Midbrain (tissue), 1 donor: ENCODE measurements around the gene L1CAM.

Experiments used
- DNase-seq: peaks from one replicate; lab custom pipeline; 2025; lab: John Stamatoyannopoulos, UW

L1CAM gene

DNA sequence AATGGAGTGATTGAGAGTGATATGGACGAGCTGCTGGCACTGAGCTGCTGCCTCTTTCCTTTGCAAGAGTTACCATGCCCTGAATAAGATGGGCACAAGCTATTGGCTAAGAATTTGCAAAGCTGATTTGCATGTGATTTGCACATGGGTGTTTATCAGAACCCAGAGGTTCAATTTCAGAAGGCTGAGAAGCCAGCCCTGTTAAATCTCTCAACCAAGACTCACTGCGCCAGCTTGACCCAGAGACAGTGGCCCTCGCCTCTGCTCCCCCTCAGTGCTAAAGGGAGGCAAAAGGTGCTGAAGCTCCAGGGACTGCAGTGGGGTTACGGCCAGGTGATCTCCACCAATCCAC is 39.4 kb upstream of the L1CAM start:
- no peak for DNase-seq

- DNase-seq, result peak; percentile 13
These were observed 38.3 kb upstream of the L1CAM start for GRCh38 chrX:153924149-153924861.

DNA sequence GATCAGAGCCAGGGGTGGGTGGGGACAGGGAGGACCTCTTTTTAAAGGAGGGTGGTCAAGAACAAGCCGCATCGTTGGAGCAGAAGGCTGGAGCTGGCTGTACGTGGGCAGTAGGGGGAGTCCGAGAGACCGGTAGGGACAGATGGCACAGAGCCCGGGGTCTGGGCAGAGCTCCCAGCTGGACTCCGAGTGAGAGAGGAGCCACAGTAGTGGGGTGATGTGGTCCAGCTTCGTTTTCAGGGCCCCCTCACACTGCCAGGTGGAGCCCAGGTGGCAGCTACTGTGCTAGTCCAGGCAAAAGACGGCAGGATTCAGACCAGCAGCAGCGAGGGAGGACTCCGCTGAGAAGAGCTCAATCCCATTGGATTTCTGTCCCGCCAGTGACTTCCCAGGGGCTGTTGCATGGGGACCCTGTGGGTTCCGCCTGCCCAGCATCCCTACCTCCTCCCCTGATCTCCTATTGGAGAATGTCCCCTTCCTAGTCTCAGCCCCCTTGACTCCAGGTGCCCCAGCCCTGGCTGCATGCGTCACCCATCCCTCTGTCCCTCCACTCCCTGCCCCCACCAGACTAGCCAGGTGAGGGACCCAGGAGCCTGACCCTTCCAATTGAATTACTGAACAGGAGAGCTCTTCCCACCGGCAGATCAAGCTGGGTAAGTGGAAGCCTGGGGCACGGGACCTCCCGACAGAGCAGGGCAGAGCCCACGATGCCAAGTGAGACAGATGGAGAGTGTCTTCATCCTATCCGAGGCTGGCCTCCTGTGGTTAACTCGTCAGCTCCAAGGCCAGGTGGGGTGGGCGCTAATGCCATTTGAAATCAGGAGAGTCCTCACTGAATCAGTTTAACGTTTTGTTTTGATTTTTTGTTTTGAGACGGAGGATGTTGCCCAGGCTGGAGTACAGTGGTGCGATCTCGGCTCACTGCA is 37.2 kb upstream of the L1CAM start:
- DNase-seq, result peak; percentile 48

DNA sequence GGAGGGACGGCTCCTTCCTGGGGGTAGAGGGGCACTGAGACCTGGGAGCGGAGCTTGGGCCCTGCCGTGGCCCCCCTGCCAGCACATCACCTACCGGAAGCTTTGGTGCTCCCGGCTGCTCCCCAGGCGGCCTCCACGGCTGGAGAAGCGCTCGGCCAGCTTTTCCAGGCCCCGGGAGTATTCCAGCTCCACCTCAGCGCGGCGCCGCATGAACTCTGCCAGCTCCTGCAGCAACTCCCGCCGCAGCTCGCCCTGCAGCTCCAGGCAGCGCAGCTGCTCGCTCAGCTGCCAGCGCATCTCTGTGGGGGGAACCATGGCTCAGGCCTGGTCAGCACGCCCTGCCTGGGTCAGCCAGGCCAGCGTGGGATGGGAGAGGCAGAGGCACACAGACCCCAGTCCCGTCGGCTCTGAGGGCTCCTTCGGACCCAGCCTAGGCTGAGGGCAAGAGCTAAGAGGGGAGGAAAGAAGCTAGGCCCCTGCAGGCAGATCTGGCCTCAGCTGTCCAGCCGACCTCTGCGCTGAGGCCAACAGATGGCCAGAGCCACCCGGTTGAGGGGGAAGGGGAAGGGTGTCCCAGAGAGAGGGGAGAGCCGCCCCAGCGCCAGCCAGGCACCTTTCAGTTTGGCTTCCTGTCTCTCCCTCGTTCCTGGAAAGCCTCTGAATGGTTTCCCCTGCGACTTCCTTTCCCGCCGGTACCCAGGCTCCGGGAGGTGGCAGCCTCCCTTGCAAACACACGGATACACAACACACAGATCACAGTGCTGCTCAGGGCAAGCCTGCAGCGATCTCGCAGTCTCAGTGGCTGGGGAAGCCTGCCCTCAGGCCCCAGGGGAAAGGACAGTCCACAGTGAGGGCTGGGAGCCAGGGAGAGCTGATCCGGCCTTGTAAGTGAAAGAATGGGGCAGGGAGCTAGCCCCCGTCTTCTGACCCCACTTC is 35.8 kb upstream of the L1CAM start:
- no peak for DNase-seq

DNA sequence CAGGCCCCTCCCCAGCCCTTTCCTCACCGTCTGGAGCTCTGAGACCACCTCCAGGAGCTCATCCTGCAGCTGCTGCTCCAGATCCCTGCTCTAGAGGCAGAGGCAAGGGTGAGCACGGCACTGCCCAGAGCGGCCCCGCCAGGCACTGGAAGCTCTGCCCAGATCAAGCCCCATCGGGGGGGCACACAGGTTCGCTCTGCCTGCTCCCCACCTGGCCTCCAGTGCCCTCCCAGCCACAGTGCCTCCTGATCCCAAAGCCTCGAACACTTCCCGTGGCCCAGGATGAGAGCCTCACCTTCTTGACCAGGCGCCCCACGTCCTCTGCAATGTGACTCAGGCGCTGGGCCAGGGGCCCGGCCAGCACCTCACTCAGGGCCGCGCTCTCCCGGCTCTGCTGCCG is 35.1 kb upstream of the L1CAM start:
- DNase-seq, result no peak

GRCh38 chrX:153920546-153920945 is 34.6 kb upstream of the L1CAM start:
- no peak for DNase-seq

- no peak for DNase-seq
These were observed 33.3 kb upstream of the L1CAM start for GRCh38 chrX:153919281-153919680.

DNA sequence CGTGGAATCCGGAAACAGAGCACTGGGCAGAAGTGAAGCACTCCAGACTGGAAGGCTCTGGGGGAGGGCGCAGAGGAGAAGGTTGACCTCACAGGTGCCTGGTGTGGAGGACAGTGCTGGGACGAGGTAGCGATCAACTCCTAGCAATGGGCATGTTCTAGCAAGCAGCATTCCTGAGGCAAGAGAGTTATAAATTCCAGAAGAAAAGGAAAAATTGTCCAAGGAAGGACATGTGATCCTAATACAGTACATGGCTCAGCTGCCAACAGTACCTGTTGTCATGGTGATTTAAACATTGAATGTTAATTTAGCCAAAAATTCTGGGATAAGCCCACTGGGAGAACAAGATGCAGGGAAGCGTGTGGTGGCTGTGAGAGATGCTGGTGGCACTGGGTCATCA is 31.9 kb upstream of the L1CAM start:
- DNase-seq, result no peak

DNA sequence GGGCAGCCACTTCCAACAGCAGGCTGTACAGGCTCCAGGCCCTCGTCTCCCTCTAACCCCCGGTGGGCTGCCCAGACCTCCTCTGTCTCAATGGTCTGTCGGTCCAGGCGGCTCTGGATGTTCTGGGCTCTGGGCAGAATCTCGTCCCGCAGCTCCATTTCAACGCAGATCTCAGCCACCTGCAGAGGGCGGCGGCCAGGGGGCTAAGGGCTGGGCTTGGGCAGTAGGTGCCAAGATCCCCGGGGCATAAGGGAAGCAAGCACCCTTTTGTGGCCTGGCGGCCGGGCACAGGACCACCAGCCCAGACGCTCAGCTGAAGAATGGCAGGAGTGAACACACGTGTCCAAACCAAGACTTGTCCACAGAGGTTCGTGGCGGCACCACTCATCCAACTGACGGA is 27.7 kb upstream of the L1CAM start:
- DNase-seq, result no peak

DNA sequence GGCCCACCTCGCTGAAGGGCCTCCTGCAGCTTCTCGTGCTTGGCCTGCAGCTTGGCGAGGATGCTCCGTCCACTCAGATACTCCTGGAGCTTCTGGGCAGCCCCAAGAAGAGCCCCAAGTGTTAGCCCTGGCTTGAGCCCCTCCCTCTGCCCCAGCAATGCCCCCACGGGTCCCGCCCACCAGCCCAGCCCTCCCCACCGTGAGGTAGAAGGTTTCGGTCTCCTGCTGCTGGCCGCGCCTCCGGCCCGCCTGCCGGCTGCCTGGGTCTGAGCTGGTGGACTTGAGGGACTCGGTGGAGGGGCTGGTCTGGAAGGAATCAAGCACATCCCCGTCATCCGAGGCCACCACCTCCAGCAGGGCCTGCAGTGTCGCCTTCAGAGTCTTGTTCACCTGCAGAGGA is 27.2 kb upstream of the L1CAM start:
- no peak for DNase-seq

GRCh38 chrX:153911798-153912197 is 25.8 kb upstream of the L1CAM start:
- no peak for DNase-seq

- DNase-seq, result no peak
These were observed 24.5 kb upstream of the L1CAM start for GRCh38 chrX:153910446-153910845.

- no peak for DNase-seq
These were observed 24.0 kb upstream of the L1CAM start for GRCh38 chrX:153909980-153910360.

DNA sequence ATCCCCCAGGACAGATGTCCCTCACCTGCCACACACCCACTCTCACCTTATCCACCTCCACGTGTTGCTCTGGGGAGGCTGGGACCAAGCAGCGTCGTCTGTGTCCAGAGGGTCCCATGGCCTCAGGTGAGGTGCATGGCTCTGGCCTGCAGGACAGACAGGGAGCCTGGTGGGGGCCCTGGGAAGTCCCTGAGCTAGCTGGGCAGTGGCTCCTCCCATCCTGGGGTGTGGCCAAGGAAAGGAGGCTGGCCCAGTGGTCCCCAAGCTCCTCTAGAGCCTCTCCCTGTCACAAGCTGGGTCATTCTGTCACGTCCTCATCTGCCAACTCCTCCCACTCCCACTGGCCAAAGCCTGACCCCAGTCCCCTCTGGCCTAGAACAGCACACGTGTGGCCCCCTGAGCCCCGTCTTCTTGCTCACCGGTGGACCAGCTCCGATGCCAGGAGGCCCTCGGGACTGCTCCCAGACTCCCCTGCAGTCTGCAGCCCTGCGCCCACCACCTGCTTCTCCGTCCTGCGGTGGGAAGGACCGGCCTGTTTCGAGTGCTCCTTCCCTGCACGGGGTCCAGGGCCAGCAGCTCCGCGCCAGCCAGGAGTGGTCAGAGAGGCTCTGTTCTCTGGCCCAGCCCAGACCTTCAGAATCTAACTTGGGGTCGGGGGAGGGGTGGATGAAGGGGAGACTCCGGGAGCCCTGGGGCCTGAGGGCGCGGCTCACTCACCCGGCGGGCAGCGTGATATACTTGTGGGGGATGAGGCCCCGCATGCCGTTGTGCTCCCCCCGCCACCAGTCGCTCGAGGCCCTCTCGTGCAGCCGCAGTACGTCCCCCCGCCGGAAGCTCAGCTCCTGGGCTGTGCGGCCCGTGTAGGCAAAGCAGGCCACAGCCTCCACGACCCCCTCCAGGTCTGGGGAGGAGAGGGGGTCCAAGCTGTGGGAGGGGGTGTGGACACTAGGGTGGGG is 23.3 kb upstream of the L1CAM start:
- no peak for DNase-seq

GRCh38 chrX:153908219-153908860 is 22.4 kb upstream of the L1CAM start:
- no peak for DNase-seq

- DNase-seq, result no peak
These were observed 21.5 kb upstream of the L1CAM start for GRCh38 chrX:153907456-153907855.

DNA sequence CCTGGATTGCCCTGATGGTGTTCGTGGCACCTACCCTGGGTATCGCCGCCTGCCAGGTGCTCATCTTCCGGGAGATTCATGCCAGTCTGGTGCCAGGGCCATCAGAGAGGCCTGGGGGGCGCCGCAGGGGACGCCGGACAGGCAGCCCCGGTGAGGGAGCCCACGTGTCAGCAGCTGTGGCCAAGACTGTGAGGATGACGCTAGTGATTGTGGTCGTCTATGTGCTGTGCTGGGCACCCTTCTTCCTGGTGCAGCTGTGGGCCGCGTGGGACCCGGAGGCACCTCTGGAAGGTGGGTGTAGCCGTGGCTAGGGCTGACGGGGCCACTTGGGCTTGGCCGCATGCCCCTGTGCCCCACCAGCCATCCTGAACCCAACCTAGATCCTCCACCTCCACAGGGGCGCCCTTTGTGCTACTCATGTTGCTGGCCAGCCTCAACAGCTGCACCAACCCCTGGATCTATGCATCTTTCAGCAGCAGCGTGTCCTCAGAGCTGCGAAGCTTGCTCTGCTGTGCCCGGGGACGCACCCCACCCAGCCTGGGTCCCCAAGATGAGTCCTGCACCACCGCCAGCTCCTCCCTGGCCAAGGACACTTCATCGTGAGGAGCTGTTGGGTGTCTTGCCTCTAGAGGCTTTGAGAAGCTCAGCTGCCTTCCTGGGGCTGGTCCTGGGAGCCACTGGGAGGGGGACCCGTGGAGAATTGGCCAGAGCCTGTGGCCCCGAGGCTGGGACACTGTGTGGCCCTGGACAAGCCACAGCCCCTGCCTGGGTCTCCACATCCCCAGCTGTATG is 20.3 kb upstream of the L1CAM start:
- no peak for DNase-seq

DNA sequence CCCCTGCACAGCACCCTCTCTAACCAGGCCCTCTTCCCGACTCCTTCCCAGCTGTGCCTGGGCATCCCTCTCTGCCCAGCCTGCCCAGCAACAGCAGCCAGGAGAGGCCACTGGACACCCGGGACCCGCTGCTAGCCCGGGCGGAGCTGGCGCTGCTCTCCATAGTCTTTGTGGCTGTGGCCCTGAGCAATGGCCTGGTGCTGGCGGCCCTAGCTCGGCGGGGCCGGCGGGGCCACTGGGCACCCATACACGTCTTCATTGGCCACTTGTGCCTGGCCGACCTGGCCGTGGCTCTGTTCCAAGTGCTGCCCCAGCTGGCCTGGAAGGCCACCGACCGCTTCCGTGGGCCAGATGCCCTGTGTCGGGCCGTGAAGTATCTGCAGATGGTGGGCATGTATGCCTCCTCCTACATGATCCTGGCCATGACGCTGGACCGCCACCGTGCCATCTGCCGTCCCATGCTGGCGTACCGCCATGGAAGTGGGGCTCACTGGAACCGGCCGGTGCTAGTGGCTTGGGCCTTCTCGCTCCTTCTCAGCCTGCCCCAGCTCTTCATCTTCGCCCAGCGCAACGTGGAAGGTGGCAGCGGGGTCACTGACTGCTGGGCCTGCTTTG is 19.6 kb upstream of the L1CAM start:
- no peak for DNase-seq
